ENCODE measurements around the gene ABCB11. TPM values are rescaled to one million over a fixed set of nuclear protein-coding genes. Genes with fewer than 3 reads are reported as not detected.

ABCB11 gene
- total and polyA plus RNA-seq, 2 of the 4 experiments (the other 2 are of a cell fraction) = not detected

GRCh38 chr2:169047256-169048250 lies 16.4 kb upstream of the ABCB11 start (continued):
- no peak for TF ChIP-seq BHLHE40 (IDR thresholded peaks at IDR 0.05; ENCODE audit: low read depth, low read length)

GRCh38 chr2:169046440-169047151 lies 15.5 kb upstream of the ABCB11 start:
- H2BK15ac ChIP-seq (ENCODE audit: low read depth, low read length) = no peak overlapping the region
- ATAC-seq (ENCODE audit: low read depth) (no peak), DNase-seq (no peak)
- no peak overlapping the region for H2BK5ac ChIP-seq (ENCODE audit: low read depth, low read length, poor library complexity, severe bottlenecking)
- dilution Hi-C loops (cut with HindIII; ENCODE audit: low sequenced_read_pairs, unreplicated experiment) = no loop called here
- H3K23ac ChIP-seq (ENCODE audit: low read depth, low read length) = no peak overlapping the region
- H3K27me3 ChIP-seq (ENCODE audit: control insufficient read depth, insufficient read depth, low read length) = no peaks in the 10 kb centered on the region
- H2BK20ac ChIP-seq (ENCODE audit: low read depth, low read length) = no peak overlapping the region
- no peak overlapping the region for H4K5ac ChIP-seq (ENCODE audit: low read depth, low read length)
- no peaks in the 10 kb centered on the region for H4K20me1 ChIP-seq (ENCODE audit: insufficient read depth, low read length)
- ChIA-PET CTCF (no interaction called here), POLR2A (ENCODE audit: unreplicated experiment) (no interaction called here)
- H3K18ac ChIP-seq (ENCODE audit: low read depth, low read length) = no peak overlapping the region
- H2AK9ac ChIP-seq (replicated peaks; ENCODE audit: low read depth, low read length, poor library complexity) = no peak overlapping the region
- H3K4ac ChIP-seq (ENCODE audit: low read depth, low read length) = no peak overlapping the region
- no peaks in the 10 kb centered on the region for H3K79me1 ChIP-seq (ENCODE audit: low read depth in 1 of 2, low read length in 2 of 2)
- no peak overlapping the region for H3K9ac ChIP-seq (ENCODE audit: low read depth, low read length)
- H4K91ac ChIP-seq (ENCODE audit: insufficient read depth, low read depth, low read length) = no peak overlapping the region
- intact Hi-C loops (cut with micrococcal nuclease) = no loop called here
- WGBS, 2 experiments (ENCODE audit: extremely low coverage in 2 of 2, insufficient read length in 1 of 2) = 19% methylated on average over 3 of the region's 4 CpGs; no CpG with 5 or more reads in 1 of the 2 experiments
- no peak overlapping the region for H4K8ac ChIP-seq (ENCODE audit: low read depth in 2 of 2, low read length in 2 of 2)
- H3K56ac ChIP-seq (ENCODE audit: extremely low read depth, insufficient read depth, low read length) = no peak overlapping the region
- no peak overlapping the region for H3K4me3 ChIP-seq (ENCODE audit: insufficient read depth, low read depth, low read length)
- BruUV-seq (replicated peaks) = no TSS peak
- no peak overlapping the region for H2BK120ac ChIP-seq (ENCODE audit: low read depth, low read length)
- no peak overlapping the region for H2AFZ ChIP-seq (replicated peaks; ENCODE audit: low read length, poor library complexity)
- no peak overlapping the region for H3K27ac ChIP-seq (ENCODE audit: insufficient read depth, low read length)
- H3K36me3 ChIP-seq (ENCODE audit: control insufficient read depth, insufficient read depth, low read length) = no peaks in the 10 kb centered on the region
- peaks cover 7% of the 10 kb centered on the region; the same call in 1 of the 2 replicates for H3K9me3 ChIP-seq (ENCODE audit: control insufficient read depth, insufficient read depth, low read length)
- no peaks in the 10 kb centered on the region for H3K4me1 ChIP-seq (ENCODE audit: control insufficient read depth, insufficient read depth, low read length)
- no peak overlapping the region for H3K4me2 ChIP-seq (ENCODE audit: low read depth, low read length)
- no peak overlapping the region for H3K14ac ChIP-seq (replicated peaks; ENCODE audit: low read depth, low read length)
- H3K9me1 ChIP-seq (ENCODE audit: insufficient read depth, low read length) = no peaks in the 10 kb centered on the region
- no peak overlapping the region for H2AK5ac ChIP-seq (ENCODE audit: low read depth, low read length)
- in situ Hi-C loops (cut with MboI; ENCODE audit: low sequenced_read_pairs) = no loop called here
- no peak for TF ChIP-seq CEBPB (IDR thresholded peaks at IDR 0.05; ENCODE audit: low read depth, low read length)
- no peak for TF ChIP-seq POLR2A (IDR thresholded peaks at IDR 0.05; ENCODE audit: low read depth, low read length)
- TF ChIP-seq, protein P1, sequence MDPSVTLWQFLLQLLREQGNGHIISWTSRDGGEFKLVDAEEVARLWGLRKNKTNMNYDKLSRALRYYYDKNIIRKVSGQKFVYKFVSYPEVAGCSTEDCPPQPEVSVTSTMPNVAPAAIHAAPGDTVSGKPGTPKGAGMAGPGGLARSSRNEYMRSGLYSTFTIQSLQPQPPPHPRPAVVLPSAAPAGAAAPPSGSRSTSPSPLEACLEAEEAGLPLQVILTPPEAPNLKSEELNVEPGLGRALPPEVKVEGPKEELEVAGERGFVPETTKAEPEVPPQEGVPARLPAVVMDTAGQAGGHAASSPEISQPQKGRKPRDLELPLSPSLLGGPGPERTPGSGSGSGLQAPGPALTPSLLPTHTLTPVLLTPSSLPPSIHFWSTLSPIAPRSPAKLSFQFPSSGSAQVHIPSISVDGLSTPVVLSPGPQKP (IDR thresholded peaks at IDR 0.05; ENCODE audit: borderline replicate concordance, low read depth, low read length) = no peak
- no peak for TF ChIP-seq BHLHE40 (IDR thresholded peaks at IDR 0.05; ENCODE audit: low read depth, low read length)
- no peak for TF ChIP-seq SMC3 (IDR thresholded peaks at IDR 0.05; ENCODE audit: low read depth, low read length)
- TF ChIP-seq, protein P2, sequence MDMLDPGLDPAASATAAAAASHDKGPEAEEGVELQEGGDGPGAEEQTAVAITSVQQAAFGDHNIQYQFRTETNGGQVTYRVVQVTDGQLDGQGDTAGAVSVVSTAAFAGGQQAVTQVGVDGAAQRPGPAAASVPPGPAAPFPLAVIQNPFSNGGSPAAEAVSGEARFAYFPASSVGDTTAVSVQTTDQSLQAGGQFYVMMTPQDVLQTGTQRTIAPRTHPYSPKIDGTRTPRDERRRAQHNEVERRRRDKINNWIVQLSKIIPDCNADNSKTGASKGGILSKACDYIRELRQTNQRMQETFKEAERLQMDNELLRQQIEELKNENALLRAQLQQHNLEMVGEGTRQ (IDR thresholded peaks at IDR 0.05; ENCODE audit: low read depth, low read length) = no peak
- no peak for TF ChIP-seq NFE2L2 (IDR thresholded peaks at IDR 0.05; ENCODE audit: low read depth, low read length)
- no peak for TF ChIP-seq MXI1 (IDR thresholded peaks at IDR 0.05; ENCODE audit: borderline replicate concordance, low read depth, low read length)
- no peak for TF ChIP-seq CTCF (conservative IDR thresholded peaks at IDR 0.05; ENCODE audit: low read depth, low read length)
- TF ChIP-seq RAD21 (IDR thresholded peaks at IDR 0.05; ENCODE audit: low read length) = no peak

Measured in IMR-90 (cell line).